GM23338 (cell line): ENCODE measurements around the gene ZNF280D. TPM values are rescaled to one million over a fixed set of nuclear protein-coding genes. Genes with fewer than 3 reads are reported as not detected.

Experiments
- ATAC-seq: fragments of 200-7000 bp; cut with Tn5 transposase; 3 replicates; pipeline ENCODE4 v1.9.1; 2020
- DNase-seq: peaks from one replicate; pipeline ENCODE4 v3.0.0-alpha.2; 2015; ENCODE audit warnings: low spot score
- H2AFZ ChIP-seq: fragments of 200-600 bp; sonication (generic); 2 replicates; pipeline ENCODE4 v1.8.0; 2016; ENCODE audit warnings: antibody characterized with exemption, mild to moderate bottlenecking, moderate library complexity
- H3F3A ChIP-seq: fragments of 200-600 bp; sonication (generic); replicated peaks from 2 replicates; pipeline ENCODE4 v1.8.0; 2017; ENCODE audit warnings: antibody characterized with exemption, mixed run types, low read depth
- H3K27ac ChIP-seq: fragments of 200-600 bp; sonication (generic); 2 replicates; pipeline ENCODE4 v1.6.1; 2016; ENCODE audit warnings: low read depth
- H3K27me3 ChIP-seq: fragments of 200-600 bp; sonication (generic); 2 replicates; pipeline ENCODE4 v1.8.0; 2016; ENCODE audit warnings: mild to moderate bottlenecking, mixed run types, moderate library complexity; ENCODE audit not compliant: insufficient read depth
- H3K36me3 ChIP-seq: fragments of 200-600 bp; sonication (generic); 2 replicates; pipeline ENCODE4 v1.8.0; 2016; ENCODE audit warnings: mild to moderate bottlenecking; ENCODE audit not compliant: insufficient read depth
- H3K4me1 ChIP-seq: fragments of 200-600 bp; sonication (generic); 2 replicates; pipeline ENCODE4 v1.8.0; 2016; ENCODE audit warnings: mild to moderate bottlenecking, moderate library complexity; ENCODE audit not compliant: insufficient read depth
- H3K4me2 ChIP-seq: fragments of 200-600 bp; sonication (generic); 2 replicates; pipeline ENCODE4 v1.7.1; 2017; ENCODE audit warnings: mixed run types
- H3K4me3 ChIP-seq: fragments of 200-600 bp; sonication (generic); 2 replicates; pipeline ENCODE4 v1.6.1; 2016; ENCODE audit warnings: mixed run types
- H3K79me2 ChIP-seq: fragments of 200-600 bp; sonication (generic); replicated peaks from 2 replicates; pipeline ENCODE4 v1.8.0; 2017; ENCODE audit warnings: mild to moderate bottlenecking; ENCODE audit not compliant: insufficient read depth
- H3K9me2 ChIP-seq: fragments of 200-600 bp; sonication (generic); 2 replicates; pipeline ENCODE4 v1.8.0; 2017; ENCODE audit not compliant: insufficient read depth
- H4K20me1 ChIP-seq: fragments of 200-600 bp; sonication (generic); replicated peaks from 2 replicates; pipeline ENCODE4 v1.8.0; 2017; ENCODE audit warnings: mild to moderate bottlenecking; ENCODE audit not compliant: insufficient read depth
- H3K27ac Mint-ChIP-seq: 2 replicates; pipeline ENCODE4 v1.8.0; 2020; ENCODE audit warnings: inconsistent platforms, mild to moderate bottlenecking, moderate library complexity, mixed read lengths
- H3K27me3 Mint-ChIP-seq: 3 replicates; pipeline ENCODE4 v1.8.0; 2022; ENCODE audit warnings: low read depth, mild to moderate bottlenecking, moderate library complexity, mixed read lengths, inconsistent platforms; ENCODE audit not compliant: insufficient read depth, poor library complexity
- H3K36me3 Mint-ChIP-seq: 3 replicates; pipeline ENCODE4 v1.8.0; 2021; ENCODE audit warnings: low read depth, mild to moderate bottlenecking, inconsistent platforms, moderate library complexity, mixed read lengths
- H3K4me1 Mint-ChIP-seq: 3 replicates; pipeline ENCODE4 v1.8.0; 2020; ENCODE audit warnings: mild to moderate bottlenecking, inconsistent platforms, mixed read lengths
- H3K4me3 Mint-ChIP-seq: 3 replicates; pipeline ENCODE4 v1.8.0; 2021; ENCODE audit warnings: moderate library complexity, mild to moderate bottlenecking, inconsistent platforms, mixed read lengths
- H3K9me3 Mint-ChIP-seq: 3 replicates; pipeline ENCODE4 v1.8.0; 2020; ENCODE audit warnings: moderate library complexity, mild to moderate bottlenecking, inconsistent platforms, mixed read lengths
- CREB1 ChIP-seq: fragments of 250-450 bp; sonication (Bioruptor Pico); IDR thresholded peaks from 2 replicates; pipeline ENCODE4 v1.5.0; 2020; ENCODE audit warnings: low read depth, mild to moderate bottlenecking, moderate library complexity
- EZH2 ChIP-seq: fragments of 200-600 bp; sonication (generic); IDR thresholded peaks from one replicate; pipeline ENCODE4 v1.8.0; 2017; ENCODE audit warnings: antibody characterized with exemption, mild to moderate bottlenecking, low read depth; ENCODE audit not compliant: unreplicated experiment
- NANOG ChIP-seq: IDR thresholded peaks from 2 replicates; pipeline ENCODE4 v1.6.1; 2016; ENCODE audit warnings: antibody characterized with exemption, borderline replicate concordance
- STAT1 ChIP-seq: IDR thresholded peaks from one replicate; pipeline ENCODE4 v1.6.1; 2016; ENCODE audit warnings: antibody characterized with exemption; ENCODE audit not compliant: unreplicated experiment
- ZNF114 ChIP-seq: fragments of 250-450 bp; sonication (Bioruptor Pico); IDR thresholded peaks from 2 replicates; pipeline ENCODE4 v1.5.0; 2020; ENCODE audit warnings: mild to moderate bottlenecking, moderate library complexity
- polyA plus RNA-seq: library from polyadenylated mRNA; unstranded; fragments of >200 nt; fragmentation: Nextera tagmentation; extraction: Ambion mirVana; gene quantifications from 2 replicates; pipeline ENCODE4 v1.2.1, GENCODE V29; 2016
- total RNA-seq: library from RNA; depleted of rRNA; stranded (reverse); fragments of >200 nt; shearing (Covaris generic); gene quantifications from 2 replicates; pipeline ENCODE4 v1.2.3, GENCODE V29; 2014
- TF ChIP-seq, protein P1 (sequence below): IDR thresholded peaks from one replicate; pipeline ENCODE4 v1.6.1; 2018; ENCODE audit warnings: antibody characterized with exemption; ENCODE audit not compliant: unreplicated experiment
- TF ChIP-seq, protein P2 (sequence below): IDR thresholded peaks from 2 replicates; pipeline ENCODE4 v1.6.1; 2016; ENCODE audit warnings: antibody characterized with exemption
- TF ChIP-seq, protein P3 (sequence below), 2 experiments: fragments of 200-600 bp in 1 of 2; sonication (generic) in 1 of 2; conservative IDR thresholded peaks; 2 replicates each; pipeline versions ENCODE4 v1.5.1 to v1.6.1; 2016 to 2017; ENCODE audit warnings: antibody characterized with exemption in 2 of 2, low read depth in 2 of 2, mild to moderate bottlenecking in 2 of 2, moderate library complexity in 1 of 2

The ZNF280D gene
- total and polyA plus RNA-seq, 2 experiments from 2014 or later: 23.3 to 32.5 TPM

DNA sequence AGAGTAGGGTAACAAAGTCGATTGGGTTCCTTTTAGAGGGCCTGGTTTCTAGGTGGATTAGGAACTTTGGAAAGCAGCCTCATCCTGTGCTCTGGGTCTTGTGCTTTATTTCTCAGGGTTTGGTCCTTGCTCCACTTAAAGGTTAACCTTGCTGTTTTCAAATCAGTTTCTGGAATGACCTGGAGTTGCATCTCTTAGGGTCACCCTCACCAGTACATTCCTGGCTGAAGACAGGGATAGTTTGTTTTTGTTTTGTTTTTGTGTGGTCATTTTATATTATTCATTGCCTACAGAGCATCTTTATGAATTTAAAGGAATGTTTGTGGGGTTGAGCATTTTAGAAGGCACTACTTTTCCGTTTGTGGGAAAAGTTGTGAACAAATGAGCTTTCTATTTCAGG, 45.5 kb upstream of the ZNF280D start:
- peaks cover 6% of the 10 kb centered on the region; the same call in 1 of the 2 replicates for H3K27me3 ChIP-seq
- H3K36me3 Mint-ChIP-seq: peaks cover 3% of the 10 kb centered on the region; the same call in 2 of the 3 replicates
- DNase-seq (no peak), ATAC-seq (no peak)
- H3K4me3 Mint-ChIP-seq: no peak overlapping the region
- H3K9me3 Mint-ChIP-seq: peaks cover 7% of the 10 kb centered on the region; the same call in 2 of the 3 replicates
- no peak for TF ChIP-seq ZNF114 (CRISPR knock-in tag)
- TF ChIP-seq, protein P1, sequence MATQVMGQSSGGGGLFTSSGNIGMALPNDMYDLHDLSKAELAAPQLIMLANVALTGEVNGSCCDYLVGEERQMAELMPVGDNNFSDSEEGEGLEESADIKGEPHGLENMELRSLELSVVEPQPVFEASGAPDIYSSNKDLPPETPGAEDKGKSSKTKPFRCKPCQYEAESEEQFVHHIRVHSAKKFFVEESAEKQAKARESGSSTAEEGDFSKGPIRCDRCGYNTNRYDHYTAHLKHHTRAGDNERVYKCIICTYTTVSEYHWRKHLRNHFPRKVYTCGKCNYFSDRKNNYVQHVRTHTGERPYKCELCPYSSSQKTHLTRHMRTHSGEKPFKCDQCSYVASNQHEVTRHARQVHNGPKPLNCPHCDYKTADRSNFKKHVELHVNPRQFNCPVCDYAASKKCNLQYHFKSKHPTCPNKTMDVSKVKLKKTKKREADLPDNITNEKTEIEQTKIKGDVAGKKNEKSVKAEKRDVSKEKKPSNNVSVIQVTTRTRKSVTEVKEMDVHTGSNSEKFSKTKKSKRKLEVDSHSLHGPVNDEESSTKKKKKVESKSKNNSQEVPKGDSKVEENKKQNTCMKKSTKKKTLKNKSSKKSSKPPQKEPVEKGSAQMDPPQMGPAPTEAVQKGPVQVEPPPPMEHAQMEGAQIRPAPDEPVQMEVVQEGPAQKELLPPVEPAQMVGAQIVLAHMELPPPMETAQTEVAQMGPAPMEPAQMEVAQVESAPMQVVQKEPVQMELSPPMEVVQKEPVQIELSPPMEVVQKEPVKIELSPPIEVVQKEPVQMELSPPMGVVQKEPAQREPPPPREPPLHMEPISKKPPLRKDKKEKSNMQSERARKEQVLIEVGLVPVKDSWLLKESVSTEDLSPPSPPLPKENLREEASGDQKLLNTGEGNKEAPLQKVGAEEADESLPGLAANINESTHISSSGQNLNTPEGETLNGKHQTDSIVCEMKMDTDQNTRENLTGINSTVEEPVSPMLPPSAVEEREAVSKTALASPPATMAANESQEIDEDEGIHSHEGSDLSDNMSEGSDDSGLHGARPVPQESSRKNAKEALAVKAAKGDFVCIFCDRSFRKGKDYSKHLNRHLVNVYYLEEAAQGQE: no peak
- no peak for TF ChIP-seq NANOG
- TF ChIP-seq CREB1 (CRISPR knock-in tag): no peak
- TF ChIP-seq STAT1: no peak
- TF ChIP-seq, protein P2, sequence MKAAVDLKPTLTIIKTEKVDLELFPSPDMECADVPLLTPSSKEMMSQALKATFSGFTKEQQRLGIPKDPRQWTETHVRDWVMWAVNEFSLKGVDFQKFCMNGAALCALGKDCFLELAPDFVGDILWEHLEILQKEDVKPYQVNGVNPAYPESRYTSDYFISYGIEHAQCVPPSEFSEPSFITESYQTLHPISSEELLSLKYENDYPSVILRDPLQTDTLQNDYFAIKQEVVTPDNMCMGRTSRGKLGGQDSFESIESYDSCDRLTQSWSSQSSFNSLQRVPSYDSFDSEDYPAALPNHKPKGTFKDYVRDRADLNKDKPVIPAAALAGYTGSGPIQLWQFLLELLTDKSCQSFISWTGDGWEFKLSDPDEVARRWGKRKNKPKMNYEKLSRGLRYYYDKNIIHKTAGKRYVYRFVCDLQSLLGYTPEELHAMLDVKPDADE: no peak
- peaks cover 18% of the 10 kb centered on the region; the same call in 1 of the 2 replicates for H3K9me2 ChIP-seq
- H3K36me3 ChIP-seq: no peaks in the 10 kb centered on the region
- H3K4me2 ChIP-seq: no peak overlapping the region
- no peaks in the 10 kb centered on the region for H4K20me1 ChIP-seq
- peaks cover 7% of the 10 kb centered on the region; the same call in 2 of the 3 replicates for H3K4me1 Mint-ChIP-seq
- no peak overlapping the region for H3K27ac Mint-ChIP-seq
- no peaks in the 10 kb centered on the region; the same call in 1 of the 2 replicates for H3K4me1 ChIP-seq
- H3K79me2 ChIP-seq: no peaks in the 10 kb centered on the region
- no peak overlapping the region for H3K4me3 ChIP-seq
- H3K27me3 Mint-ChIP-seq: no peaks in the 10 kb centered on the region
- H3F3A ChIP-seq: no peaks in the 10 kb centered on the region
- H3K27ac ChIP-seq: no peak overlapping the region
- H2AFZ ChIP-seq: no peak overlapping the region

DNA sequence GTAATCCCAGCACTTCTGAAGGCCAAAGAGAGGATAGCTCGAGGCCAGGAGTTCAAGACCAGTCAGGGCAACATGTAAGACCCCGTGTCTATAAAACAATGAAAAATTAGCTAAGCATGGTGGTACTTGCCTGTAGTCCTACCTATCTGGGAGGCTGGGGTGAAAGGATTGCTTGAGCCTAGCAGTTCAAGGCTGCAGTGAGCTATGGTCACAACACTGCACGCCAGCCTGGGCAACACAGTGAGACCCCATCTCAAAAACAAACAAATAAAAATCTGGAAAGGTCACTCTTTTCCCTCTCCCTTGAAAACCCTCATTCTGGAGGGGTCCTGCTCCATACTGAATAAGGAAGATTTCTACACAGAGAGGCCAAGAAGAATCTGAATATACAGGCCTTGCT, 43.5 kb upstream of the ZNF280D start:
- TF ChIP-seq, protein P3, sequence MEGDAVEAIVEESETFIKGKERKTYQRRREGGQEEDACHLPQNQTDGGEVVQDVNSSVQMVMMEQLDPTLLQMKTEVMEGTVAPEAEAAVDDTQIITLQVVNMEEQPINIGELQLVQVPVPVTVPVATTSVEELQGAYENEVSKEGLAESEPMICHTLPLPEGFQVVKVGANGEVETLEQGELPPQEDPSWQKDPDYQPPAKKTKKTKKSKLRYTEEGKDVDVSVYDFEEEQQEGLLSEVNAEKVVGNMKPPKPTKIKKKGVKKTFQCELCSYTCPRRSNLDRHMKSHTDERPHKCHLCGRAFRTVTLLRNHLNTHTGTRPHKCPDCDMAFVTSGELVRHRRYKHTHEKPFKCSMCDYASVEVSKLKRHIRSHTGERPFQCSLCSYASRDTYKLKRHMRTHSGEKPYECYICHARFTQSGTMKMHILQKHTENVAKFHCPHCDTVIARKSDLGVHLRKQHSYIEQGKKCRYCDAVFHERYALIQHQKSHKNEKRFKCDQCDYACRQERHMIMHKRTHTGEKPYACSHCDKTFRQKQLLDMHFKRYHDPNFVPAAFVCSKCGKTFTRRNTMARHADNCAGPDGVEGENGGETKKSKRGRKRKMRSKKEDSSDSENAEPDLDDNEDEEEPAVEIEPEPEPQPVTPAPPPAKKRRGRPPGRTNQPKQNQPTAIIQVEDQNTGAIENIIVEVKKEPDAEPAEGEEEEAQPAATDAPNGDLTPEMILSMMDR (conservative IDR thresholded peaks at IDR 0.05; ENCODE audit: low read depth in 2 of 2): no peak
- no peak for TF ChIP-seq EZH2
- no peak for TF ChIP-seq ZNF114 (CRISPR knock-in tag)
- no peak for TF ChIP-seq STAT1
- TF ChIP-seq, protein P1: no peak
- TF ChIP-seq NANOG: no peak
- Histone ChIP-seq H3K9me2 (0 out of 2 replicates have a peak, but pooled peaks cover 12% of the 10 kb centered on the region), H3K4me1 (peaks cover 10% of the 10 kb centered on the region), H2AFZ (no peak overlapping the region), H3K27ac (no peak overlapping the region), H3F3A (no peaks in the 10 kb centered on the region), H3K4me3 (no peak overlapping the region), H3K4me2 (no peak overlapping the region), H4K20me1 (no peaks in the 10 kb centered on the region), H3K79me2 (no peaks in the 10 kb centered on the region), H3K36me3 (no peaks in the 10 kb centered on the region), H3K27me3 (peaks cover 9% of the 10 kb centered on the region; the same call in 1 of the 2 replicates)
- H3K9me3 Mint-ChIP-seq: peaks cover 7% of the 10 kb centered on the region; the same call in 2 of the 3 replicates
- H3K27ac Mint-ChIP-seq: no peak overlapping the region
- DNase-seq (no peak), ATAC-seq (no peak)
- peaks cover 3% of the 10 kb centered on the region; the same call in 2 of the 3 replicates for H3K36me3 Mint-ChIP-seq
- no peaks in the 10 kb centered on the region for H3K27me3 Mint-ChIP-seq
- H3K4me3 Mint-ChIP-seq: no peak overlapping the region
- peaks cover 9% of the 10 kb centered on the region for H3K4me1 Mint-ChIP-seq
